ENCODE results near the gene SLC26A1.

GRCh38 chr4:973431-974397, 19.5 kb downstream of the SLC26A1 start, which contains the start of gene DGKQ:
- TF ChIP-seq CTCF (IDR thresholded peaks at IDR 0.05) (no peak), POLR2AphosphoS5 (IDR thresholded peaks at IDR 0.05; ENCODE audit: low read depth, low read length) (no peak)

Data from Panc1 (cell line).